ENCODE measurements around the gene MPZL2. TPM values are rescaled to one million over a fixed set of nuclear protein-coding genes. Genes with fewer than 3 reads are reported as not detected.

The MPZL2 gene
- total RNA-seq, 1 experiment from 2014 or later: 0.26 TPM

DNA sequence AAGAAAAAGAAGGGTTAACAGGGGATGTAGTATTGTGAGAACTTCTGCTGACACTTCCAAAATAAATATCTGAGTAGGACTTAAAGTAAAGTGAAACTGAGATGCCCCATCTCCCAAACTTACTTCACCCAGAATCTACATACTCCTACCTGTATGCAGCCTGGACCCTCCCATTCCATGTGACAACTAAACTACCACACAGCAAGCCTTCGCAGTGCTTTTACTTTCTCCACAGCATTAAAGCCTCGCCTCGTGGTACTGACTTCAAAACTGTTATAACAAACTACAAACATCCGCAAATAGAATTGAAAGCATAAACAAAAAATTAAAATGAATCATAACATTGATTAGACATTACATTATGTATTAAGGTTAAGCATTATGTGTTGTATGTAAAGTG is 985 bp downstream of the MPZL2 start:
- no peak overlapping the region for H2BK120ac ChIP-seq (ENCODE audit: low read depth, low read length, poor library complexity, severe bottlenecking)
- no peak overlapping the region for H3K14ac ChIP-seq (ENCODE audit: insufficient read depth, low read length)
- H3K27ac Mint-ChIP-seq: no peak overlapping the region
- no peak overlapping the region for H3K9ac ChIP-seq (ENCODE audit: extremely low read depth, insufficient read length, low read length)
- H3K23me2 ChIP-seq (ENCODE audit: insufficient read length, low read depth, low read length, poor library complexity, severe bottlenecking): peaks cover 4% of the 10 kb centered on the region
- TF ChIP-seq, protein P1, sequence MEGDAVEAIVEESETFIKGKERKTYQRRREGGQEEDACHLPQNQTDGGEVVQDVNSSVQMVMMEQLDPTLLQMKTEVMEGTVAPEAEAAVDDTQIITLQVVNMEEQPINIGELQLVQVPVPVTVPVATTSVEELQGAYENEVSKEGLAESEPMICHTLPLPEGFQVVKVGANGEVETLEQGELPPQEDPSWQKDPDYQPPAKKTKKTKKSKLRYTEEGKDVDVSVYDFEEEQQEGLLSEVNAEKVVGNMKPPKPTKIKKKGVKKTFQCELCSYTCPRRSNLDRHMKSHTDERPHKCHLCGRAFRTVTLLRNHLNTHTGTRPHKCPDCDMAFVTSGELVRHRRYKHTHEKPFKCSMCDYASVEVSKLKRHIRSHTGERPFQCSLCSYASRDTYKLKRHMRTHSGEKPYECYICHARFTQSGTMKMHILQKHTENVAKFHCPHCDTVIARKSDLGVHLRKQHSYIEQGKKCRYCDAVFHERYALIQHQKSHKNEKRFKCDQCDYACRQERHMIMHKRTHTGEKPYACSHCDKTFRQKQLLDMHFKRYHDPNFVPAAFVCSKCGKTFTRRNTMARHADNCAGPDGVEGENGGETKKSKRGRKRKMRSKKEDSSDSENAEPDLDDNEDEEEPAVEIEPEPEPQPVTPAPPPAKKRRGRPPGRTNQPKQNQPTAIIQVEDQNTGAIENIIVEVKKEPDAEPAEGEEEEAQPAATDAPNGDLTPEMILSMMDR (conservative IDR thresholded peaks at IDR 0.05): no peak
- H4K91ac ChIP-seq (ENCODE audit: insufficient read length, low read depth, low read length): no peak overlapping the region
- no peak overlapping the region for H4K5ac ChIP-seq (ENCODE audit: insufficient read length, low read depth, low read length)
- no peak for DNase-seq
- H2BK5ac ChIP-seq (ENCODE audit: insufficient read length, low read length): no peak overlapping the region
- no peaks in the 10 kb centered on the region for H3K9me3 ChIP-seq (ENCODE audit: control insufficient read depth, low read depth, low read length)
- H2BK12ac ChIP-seq (ENCODE audit: insufficient read length, low read depth, low read length): no peak overlapping the region
- peaks cover 25 to 37% of the 10 kb centered on the region in 2 experiments for H3K4me1 Mint-ChIP-seq
- H3K36me3 Mint-ChIP-seq (ENCODE audit: insufficient read depth in 1 of 3, low read depth in 3 of 3): no peaks in the 10 kb centered on the region
- no peak overlapping the region for H3K23ac ChIP-seq (ENCODE audit: insufficient read length, low read depth, low read length)
- peaks cover 8% of the 10 kb centered on the region; the same call in 1 of the 2 replicates for H3K27me3 ChIP-seq (ENCODE audit: insufficient read depth, low read length)
- no peak overlapping the region for H2BK20ac ChIP-seq (ENCODE audit: low read depth, low read length, poor library complexity, severe bottlenecking)
- H3K9me3 Mint-ChIP-seq: no peaks in the 10 kb centered on the region; a peak in 2 of 5 replicates
- no peak overlapping the region for H3K4ac ChIP-seq (ENCODE audit: low read depth, low read length)
- no peak overlapping the region for H2BK15ac ChIP-seq (ENCODE audit: low read depth, low read length)
- no peak overlapping the region for H4K8ac ChIP-seq (replicated peaks; ENCODE audit: insufficient read length, low read depth, low read length)
- H3K56ac ChIP-seq (ENCODE audit: insufficient read length, low read depth, low read length): no peak overlapping the region
- H3T11ph ChIP-seq (ENCODE audit: low read length): no peak overlapping the region
- H3K27me3 Mint-ChIP-seq (ENCODE audit: low read depth): peaks cover 83% of the 10 kb centered on the region
- H3K4me1 ChIP-seq (ENCODE audit: insufficient read depth, low read length): no peaks in the 10 kb centered on the region; the same call in none of the 2 replicates
- no peak overlapping the region for H3K27ac ChIP-seq (ENCODE audit: insufficient read length, low read depth, low read length)
- no peak overlapping the region for H3K18ac ChIP-seq (ENCODE audit: insufficient read length, low read depth, low read length)
- no peak overlapping the region for H3K4me3 Mint-ChIP-seq
- no peak overlapping the region for H2AK5ac ChIP-seq (ENCODE audit: insufficient read length, low read length)
- H4K20me1 ChIP-seq (ENCODE audit: control insufficient read depth, insufficient read depth, insufficient read length): no peaks in the 10 kb centered on the region
- H2AFZ ChIP-seq (ENCODE audit: low read length): no peak overlapping the region
- no peak overlapping the region for H3K4me2 ChIP-seq (ENCODE audit: insufficient read depth, insufficient read length, low read length)
- H3K79me2 ChIP-seq (ENCODE audit: insufficient read depth, low read length): no peaks in the 10 kb centered on the region
- no peaks in the 10 kb centered on the region for H3K79me1 ChIP-seq (ENCODE audit: insufficient read depth, low read depth, low read length, poor library complexity, severe bottlenecking)
- WGBS (ENCODE audit: extremely low coverage, insufficient read length, low lambda C conversion rate): no CpG with 5 or more reads among the region's 4 CpGs

All from H9 (cell line).